ENCODE results near the gene HIP1R. TPM values are rescaled to one million over a fixed set of nuclear protein-coding genes. Genes with fewer than 3 reads are reported as not detected.
"Not testable (repeated sequence)": the region's sequence is repeated elsewhere in the genome, so short reads cannot be mapped to it uniquely, and the experiment has no call there.

HIP1R gene
- total RNA-seq, 1 donor from 2014 or later: 115 TPM

DNA sequence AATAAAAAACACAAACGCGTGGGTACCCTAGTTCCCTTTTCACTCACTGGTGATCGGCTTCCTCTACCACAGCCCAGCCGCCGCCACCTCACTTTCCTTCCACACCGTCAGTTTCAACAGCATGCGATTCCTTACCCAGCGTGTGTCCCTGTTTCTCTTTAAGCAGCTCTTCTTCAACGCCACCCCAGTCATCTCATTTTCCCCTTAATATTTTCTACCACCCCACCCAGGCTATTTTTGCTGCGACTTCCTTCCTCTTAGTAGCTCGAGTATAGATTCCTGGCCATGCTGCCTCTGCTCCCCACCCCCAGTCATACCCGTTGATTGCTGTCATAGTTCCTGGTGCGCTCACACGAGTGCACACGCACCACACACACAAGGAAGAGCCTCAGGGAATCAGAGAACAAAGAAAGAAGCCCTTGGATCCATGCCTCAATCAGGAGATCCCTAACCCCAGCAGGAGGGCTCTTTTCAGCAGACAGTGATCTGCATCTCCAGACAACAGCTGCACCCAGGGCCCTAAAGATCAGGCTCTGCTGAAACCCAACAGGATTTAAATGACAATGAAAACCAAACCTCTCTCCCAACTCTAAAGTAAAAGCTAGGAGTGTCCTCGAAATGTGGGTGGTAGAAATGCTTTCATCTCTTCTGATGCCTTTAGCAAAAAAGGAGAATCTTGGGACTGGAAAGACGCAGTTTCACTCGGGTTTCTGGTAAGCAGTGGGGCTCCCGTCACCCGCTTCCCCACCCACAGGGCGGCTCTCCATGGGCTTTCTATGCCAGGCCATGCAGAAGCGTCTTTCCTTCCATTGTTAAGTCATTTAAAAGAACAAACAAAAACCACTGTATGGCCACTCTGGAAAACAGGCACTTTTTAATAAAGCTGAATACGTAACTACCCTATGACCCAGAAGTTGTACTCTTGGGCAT, 36.9 kb downstream of the HIP1R start:
- peak; percentile 86 for DNase-seq (ENCODE audit: low spot score)

DNA sequence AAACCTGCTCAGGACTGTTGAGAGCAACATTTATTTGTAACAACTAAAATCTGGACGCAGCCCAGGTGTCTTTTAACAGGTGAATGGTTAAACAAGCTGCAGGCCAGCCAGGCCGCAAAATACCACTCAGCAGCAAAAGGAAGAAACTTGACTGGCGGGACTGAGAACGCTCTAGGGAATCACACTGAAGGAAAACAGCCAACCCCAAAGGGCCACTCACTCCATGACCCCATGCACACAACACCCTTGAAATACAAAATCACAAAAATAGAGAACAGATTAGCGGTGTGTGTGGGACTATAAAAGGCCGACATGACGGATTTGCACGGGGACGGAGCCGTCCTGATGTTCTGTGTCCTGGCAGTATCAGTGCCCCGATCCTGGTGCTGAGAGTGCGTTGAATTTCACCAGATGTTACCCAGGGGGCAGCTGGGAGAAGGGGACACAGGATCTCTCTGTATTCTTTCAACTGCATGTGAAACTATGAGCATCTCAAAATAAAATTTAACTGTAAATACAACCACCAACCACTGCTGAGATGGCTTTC, 37.6 kb downstream of the HIP1R start:
- no peak for DNase-seq (ENCODE audit: low spot score)

DNA sequence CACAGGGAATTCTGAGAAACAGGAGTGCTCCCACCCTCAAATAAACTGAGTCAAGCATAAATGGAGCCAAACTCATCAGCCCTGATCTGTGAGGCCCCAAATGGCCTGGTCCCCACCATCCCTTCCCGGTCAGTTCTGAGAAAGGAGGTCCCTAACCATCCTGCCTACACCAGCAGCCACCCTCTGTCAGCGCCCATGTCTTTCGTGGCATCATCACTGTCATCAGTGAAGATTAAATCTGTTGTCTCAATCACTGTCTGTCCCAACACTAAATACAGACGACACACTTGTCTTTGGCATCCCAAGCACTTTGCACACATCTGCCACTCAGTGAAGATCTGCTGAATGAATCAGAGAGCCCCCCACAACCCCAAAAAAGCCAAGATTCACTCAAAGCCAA, 38.3 kb downstream of the HIP1R start:
- DNase-seq (ENCODE audit: low spot score): no peak

DNA sequence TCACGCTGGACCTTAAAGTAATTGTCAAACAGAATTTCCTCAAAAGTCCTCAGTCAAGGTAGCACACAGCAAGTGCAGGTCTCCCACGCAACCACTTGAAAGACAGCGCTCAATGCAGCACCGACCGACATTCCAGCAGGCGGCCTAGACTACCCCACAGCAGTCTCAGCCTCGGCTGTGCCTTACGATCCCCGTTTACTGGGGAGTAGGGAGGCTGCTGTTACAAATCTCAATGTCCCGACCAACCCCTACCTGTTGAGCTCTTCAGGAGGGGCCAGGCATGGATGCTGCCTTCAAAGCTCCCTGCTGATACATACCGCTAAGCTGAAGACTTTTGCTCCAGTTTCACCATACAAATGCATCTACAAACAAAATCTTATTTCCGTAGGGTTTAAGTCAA, 38.8 kb downstream of the HIP1R start:
- DNase-seq (ENCODE audit: low spot score): no peak

GRCh38 chr12:122875590-122876220, 40.4 kb downstream of the HIP1R start:
- no peak for DNase-seq (ENCODE audit: low spot score)

- DNase-seq (ENCODE audit: low spot score): not testable (repeated sequence)
Measured at GRCh38 chr12:122876281-122876680, 41.0 kb downstream of the HIP1R start.

GRCh38 chr12:122876731-122877130, 41.5 kb downstream of the HIP1R start:
- no peak for DNase-seq (ENCODE audit: low spot score)

- DNase-seq (ENCODE audit: low spot score): no peak
Measured at GRCh38 chr12:122878780-122879612, 43.7 kb downstream of the HIP1R start.

GRCh38 chr12:122880155-122880667, 45.0 kb downstream of the HIP1R start:
- DNase-seq (ENCODE audit: low spot score): no peak

GRCh38 chr12:122880668-122881067, 45.4 kb downstream of the HIP1R start:
- DNase-seq (ENCODE audit: low spot score): no peak

- DNase-seq (ENCODE audit: low spot score): no peak
Measured at GRCh38 chr12:122882908-122883558, 47.8 kb downstream of the HIP1R start.

GRCh38 chr12:122884091-122884826, 49.0 kb downstream of the HIP1R start:
- DNase-seq (ENCODE audit: low spot score): no peak

DNA sequence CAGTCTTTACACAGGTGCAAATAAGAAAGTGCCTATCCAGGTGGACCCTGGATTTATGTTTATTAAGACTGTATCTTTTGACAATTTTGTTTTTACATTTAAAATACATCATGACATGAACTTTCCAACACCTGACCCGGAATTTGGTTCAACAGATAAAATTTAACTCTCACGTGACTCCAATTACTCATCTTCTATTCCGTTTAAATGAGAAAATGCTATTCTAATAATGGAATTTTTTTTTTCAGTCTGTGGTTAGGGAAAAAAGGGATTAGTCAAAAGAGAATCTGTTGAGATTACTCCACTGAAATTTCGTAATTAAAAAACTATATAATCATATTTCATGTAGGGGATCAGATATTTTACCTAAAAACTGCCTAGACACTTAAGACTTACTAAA, 49.6 kb downstream of the HIP1R start:
- DNase-seq (ENCODE audit: low spot score): no peak

GRCh38 chr12:122886161-122886560, 50.9 kb downstream of the HIP1R start:
- DNase-seq (ENCODE audit: low spot score): no peak

DNA sequence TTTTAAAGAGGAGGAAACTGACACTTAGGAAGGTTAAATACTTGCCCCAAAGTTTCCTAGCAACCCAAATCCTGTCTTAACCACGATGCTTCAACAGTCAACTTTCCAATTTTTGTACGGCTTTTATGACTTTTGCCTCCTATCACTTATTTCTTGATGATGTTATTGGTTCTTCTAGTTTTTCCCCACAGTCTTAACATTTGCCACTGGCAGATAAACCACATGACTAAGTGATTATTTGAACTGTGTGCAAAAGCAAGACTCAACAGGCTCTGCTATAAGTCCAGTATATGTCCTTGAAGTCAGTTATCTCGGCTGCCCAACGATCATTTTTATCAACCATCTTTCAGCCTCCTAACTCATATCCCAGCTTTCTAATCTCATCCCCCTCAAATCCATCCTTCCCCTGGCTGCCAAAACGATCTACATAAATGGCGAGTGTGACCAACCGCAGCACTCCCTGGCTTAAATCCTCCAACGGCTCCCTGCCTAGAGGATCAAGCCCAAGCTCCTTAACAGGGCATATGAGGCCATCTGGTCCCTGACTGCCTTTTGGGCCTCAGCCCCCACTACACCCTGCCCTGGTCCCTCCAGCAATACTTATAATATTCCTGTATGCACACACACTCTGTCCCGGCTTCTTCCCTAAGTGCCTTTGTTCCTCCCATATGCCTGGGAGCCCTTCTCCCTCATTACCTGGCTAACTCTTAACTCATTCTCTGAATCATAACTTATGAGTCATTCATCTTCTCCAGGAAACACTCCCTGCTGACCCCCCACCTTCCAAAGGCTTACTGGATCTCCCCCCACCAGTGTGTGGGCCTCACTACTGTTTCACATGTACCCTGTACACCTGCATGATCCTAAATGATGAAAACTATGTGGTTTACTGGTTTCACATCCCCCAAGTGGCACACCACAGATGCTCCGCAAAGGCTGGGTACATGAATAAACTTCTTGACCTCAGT, 51.9 kb downstream of the HIP1R start:
- no peak for DNase-seq (ENCODE audit: low spot score)

GRCh38 chr12:122887819-122888212, 52.6 kb downstream of the HIP1R start:
- DNase-seq (ENCODE audit: low spot score): no peak

DNA sequence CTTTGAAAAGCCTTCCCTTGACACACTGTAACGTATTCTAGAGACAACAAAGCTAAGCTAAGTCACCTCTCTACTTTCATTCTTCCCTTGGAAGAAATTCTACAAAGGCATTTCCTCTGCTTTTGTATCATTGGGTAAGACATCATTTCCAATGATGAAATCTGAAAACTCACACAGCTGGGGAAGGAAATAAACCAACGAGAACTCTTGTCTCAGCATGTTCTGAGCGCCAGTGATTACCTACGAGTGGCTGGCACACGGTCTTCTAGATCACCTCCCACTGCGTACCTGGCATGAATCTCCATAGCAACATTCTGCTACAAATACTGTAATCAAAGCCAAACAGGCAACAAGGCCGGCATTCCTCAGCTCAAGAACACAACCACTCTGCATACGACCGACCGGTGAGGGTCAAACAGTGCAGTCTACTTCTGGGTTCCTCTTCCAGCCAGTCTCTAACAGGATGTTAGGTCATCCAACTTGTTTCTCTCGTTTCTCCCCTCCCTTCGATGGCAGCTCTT, 53.0 kb downstream of the HIP1R start:
- peak; percentile 86 for DNase-seq (ENCODE audit: low spot score)

DNA sequence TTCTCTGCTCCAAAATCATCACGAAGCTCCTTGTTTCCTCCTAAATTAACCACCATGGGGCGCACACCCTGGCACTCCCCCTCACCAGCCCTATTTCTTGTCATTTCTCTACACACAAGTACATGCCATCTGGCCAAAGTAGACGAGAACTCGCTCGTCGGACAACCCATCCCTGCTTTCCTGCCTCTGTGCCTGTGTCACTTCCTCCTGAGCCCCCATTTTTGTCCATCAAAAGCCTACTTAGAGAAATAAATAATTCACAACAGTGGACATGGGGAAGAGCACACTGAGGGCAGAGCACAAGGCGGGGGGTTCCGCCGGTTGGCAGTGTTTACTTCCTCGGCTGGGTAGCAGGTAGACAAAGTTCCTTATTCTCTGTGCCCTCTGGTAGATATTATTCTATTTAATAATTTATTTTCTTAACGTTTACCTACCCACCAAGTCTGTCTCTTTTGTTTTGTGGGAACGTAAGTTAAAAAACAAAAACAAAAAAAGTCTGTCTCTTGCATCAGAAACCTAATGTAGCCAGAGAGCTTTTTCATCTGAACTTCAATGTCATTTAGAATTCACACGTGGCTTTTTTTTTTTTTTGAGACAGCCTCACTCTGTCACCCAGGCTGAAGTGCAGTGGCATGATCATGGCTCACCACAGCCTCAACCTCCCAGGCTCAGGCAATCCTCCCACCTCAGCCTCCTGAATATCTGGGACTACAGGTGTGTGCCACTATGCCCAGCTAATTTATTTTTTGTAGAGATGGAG, 54.7 kb downstream of the HIP1R start:
- DNase-seq (ENCODE audit: low spot score): no peak
